IPS-NIHi7 (cell line): ENCODE measurements around the gene ERP44.
"Not testable (repeated sequence)": the region's sequence is repeated elsewhere in the genome, so short reads cannot be mapped to it uniquely, and the experiment has no call there.

Experiments
- DNase-seq: peaks from one replicate; pipeline ENCODE4 v3.0.0; 2012; ENCODE audit warnings: mixed read lengths; ENCODE audit errors: extremely low spot score

ERP44 gene

DNA sequence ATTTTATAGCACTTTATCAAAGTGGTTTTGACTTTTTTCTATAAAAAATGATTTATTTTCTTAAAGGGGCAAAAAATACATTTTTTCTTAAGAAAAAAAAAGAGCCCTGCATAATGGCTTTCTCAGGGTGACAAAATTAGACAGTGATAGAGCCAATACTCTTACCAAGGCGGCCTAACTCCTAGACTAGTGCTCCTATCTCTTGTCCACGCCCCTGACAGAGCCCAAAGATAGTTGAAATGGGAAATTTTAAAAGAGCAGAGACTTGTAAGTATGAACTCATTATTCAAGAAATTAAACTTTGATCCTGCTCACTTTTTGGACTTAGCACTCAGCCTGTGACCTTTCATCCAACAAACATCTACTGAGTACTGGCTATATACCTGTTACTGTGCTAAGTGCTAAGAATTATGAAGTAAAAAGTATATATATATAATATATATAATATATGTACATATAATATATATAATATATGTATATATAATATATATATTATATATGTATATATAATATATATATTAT, 1.4 kb upstream of the ERP44 start:
- DNase-seq: no peak

DNA sequence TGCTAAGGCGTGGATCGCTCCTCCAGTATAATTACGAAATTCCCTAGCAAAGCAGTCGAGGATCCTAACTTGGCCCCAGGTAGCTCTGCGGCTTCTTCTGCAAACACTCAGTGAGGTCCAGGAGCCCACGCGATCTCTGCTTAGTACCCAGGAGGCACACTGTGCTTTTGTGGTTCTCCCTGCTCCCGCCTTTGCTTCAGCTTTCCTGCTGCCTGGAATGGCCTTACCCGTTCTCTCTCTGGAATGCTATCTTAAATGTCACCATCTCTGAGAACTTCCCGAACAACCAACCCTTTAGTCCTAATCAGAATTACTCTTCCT, 882 bp upstream of the ERP44 start:
- peak; percentile 22 for DNase-seq

DNA sequence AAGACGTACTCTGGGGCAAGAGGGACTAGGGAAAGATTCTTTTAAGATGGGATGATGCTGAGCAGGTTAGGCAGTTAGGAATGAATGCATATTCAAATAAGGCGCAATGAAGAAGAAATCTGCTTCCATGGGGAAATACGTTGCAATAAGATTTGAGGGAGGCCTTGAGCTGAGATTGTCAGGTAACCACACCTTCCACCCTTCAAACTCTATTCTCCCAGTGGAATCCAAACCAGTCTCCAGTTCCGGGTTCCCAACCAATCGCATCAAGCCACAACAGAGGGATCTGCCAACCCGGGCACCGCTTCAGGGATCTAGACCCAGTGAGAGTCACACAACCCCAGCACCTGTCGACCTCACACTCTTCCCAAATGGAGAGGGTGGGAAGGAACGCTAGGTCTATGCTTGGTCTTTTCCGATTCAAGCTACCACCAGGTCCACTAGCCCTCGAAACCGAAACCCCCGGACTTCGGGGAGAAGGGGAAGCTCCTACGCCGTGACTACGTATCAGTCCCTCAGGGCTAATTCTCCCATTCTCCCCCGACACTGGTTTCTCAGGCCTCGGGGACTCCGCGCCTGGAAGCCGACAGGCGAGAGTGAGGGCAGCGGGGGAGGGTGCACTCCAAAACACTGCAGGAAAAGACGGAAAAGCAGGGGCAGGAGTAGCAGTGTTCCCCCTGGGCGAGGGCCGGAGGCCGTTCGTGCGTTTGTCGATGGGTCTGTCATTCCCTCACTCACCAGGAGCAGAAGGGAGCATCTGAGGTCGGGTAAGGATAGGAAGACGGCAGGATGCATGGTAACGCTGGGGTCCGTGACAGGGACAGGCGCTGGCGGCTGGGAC, 534 bp downstream of the ERP44 start:
- peak; percentile 80 for DNase-seq

DNA sequence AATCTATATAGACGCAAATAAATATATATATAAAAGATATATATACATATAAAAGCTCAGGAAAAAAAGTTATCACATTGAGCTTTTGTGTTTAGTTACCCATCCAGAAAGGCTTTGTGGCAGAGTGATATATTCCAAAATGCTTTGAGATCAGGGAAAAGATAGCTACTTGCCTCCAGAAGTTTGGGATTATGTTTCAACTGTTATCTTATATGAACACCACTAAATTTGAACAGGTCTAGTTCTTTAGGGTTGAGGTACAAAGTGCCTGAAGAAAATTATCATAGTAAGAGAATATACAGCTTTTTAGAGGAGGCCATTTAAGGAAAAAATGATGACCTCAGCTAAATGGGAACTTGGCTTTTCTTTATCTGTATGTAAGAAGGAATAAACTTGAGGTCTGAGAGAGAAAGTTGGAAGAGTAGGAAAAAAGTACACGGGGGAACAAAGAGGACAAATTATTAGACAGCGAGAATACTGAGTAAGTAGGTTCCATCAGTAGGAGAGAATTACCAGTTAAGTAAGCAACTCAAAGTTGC, 2.4 kb downstream of the ERP44 start:
- DNase-seq: no peak

DNA sequence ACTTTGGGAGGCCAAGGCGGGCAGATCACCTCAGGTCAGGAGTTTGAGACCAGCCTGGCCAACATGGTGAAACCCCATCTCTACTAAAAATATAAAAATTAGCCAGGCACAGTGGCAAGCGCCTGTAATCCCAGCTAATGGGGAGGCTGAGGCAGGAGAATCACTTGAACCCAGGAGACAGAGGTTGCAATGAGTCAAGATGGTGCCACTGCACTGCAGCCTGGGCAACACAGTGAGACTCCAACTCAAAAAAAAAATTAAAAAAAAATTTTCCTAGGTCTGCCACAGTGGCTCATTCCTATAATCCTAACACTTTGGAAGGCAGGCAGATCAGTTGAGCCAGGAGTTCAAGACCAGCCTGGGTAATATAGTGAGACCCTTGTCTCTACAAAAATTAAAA, 4.4 kb downstream of the ERP44 start:
- DNase-seq: not testable (repeated sequence)

DNA sequence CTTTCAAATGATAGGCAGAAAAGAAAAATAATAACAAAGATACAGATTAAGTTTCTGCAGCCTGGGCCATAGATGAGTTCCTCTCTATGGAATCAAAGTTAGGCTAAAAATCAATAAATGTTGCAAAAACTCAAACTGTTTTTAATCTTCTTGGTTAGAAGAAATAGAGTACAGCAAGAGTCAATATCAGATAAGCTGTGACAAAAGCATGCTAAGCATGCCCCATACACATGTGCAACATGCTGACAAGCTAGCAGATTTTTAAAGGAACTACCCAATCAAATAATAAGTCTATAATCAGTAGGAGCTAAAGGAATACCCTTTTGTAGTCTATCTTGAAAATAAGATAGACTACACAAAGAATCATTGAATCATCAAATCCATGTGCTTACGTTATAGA, 6.7 kb downstream of the ERP44 start:
- DNase-seq: no peak

DNA sequence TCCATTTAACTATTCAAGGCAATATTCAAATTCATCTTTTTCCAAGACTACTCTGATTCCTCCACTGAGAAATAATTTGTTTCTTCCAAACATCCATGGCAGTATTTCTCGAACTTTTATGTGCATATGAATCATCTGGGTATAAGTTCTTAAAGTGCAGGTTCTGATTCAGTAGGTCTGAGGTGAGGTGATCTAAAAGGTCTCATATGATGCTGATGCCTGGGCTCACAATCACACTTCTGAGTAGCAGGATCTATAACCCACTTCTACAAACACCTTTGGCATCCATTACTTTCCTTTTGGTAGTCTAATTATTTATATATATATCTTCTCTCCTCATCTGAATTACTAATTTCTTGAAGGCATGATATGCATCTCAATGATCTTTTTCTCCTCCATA, 7.2 kb downstream of the ERP44 start:
- DNase-seq: no peak

DNA sequence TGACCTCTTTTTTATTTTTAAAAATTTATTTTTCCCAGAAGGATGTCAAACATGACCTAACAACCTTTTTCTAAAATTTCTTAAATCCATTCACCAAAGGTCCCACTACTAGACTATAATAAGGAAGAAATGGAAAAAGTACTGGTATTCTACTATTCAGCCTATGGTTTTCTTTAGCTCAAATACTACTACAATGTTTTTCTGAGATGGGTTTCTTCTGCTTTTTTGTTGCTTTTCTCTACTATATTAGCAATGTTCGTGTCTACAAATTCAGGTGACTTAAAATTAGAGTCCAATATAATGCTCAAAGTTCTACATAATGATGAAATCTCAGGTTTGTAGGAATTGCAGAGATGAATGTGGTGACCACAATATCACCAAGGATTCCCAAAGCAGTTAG, 7.9 kb downstream of the ERP44 start:
- no peak for DNase-seq

DNA sequence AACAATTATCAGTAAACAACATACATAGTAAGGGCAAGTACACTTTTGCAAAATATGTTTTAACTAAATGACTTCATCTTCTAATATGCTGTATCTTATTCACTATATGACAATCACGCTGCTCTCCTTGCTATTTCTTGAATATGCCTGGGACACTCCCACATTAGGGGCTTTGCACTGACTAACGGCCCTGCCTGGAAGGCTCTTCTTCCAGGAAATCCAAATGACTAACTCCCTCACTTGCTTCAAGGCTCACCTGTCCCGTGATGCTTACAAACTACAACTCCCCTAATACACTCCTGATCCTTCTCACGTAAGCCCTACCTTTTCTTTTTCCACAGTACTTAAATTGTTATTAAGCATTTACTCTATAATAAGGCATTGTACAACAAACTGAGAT, 10.6 kb downstream of the ERP44 start:
- peak; percentile 11 for DNase-seq

DNA sequence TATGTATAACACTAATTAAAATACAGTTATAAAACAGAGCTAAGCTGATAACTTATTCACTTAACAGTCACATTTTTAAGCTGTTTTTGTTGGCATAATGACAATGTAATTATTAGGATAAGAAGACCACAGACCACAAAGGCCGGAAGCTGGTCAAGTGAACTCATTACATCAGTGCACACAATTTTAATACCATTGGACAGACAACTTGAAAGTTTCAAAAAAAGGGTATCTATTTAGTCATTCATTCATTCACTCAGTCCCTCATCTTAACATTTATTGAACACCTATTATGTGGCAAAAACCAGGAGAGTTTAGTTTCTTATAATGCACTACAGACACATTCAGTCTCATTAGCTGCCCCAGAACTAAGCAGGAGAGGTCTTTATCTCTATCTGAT, 11.6 kb downstream of the ERP44 start:
- DNase-seq: no peak

DNA sequence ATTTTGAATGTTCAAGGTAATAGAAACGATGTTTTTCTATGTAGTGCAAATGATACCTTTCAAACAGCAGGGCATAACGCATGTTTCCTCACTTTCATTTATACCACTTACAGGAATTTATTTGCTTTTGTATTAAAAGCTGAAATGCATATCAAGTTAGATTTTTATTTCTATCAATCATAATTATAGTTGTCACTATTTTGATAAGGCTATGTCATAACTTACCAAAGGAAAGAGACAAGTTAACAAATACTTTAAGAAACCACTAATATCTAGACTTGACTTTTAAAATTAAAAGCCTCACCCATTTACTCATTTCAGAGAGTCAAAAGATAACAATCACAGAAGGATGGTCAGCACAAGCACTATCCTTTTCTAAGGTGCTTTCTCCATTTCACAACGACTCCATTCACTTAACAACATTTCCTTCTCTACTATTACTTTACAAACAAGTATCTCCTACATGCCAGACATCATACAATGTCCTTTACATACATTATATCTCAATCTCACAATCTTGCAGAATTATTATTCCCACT, 12.6 kb downstream of the ERP44 start:
- no peak for DNase-seq

DNA sequence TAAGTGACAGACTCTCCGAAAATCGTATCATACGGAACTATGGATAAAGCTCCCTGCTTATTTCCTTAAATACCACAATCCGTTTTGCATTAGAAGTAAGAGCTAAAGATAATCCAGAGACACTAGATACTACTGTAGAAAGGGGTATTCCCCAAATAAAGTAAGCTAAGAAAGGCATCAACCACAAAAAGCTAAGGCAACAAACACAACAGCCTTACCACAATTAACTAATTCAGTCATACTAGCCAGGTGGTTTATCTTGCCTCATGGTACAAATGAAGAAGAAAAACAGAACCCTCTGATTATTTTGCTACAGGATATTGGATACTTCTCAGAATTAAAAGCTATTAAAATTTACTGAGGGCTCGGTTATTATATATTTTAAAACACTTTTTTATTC, 14.1 kb downstream of the ERP44 start:
- DNase-seq: no peak

DNA sequence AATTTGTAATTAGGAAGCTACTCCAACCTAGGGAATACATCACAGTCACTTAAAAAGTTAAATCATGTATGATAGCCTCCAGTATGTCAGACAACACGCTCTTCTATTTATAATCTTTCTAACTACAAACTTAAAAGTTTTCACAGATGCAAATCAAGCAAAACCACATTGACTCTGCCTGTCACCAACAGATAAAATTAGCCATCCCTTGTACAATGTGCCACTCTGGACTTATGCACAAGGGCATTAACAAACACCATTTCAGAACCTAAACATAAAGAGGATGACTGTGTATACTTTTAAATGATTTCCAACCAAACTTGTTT, 14.7 kb downstream of the ERP44 start:
- no peak for DNase-seq

DNA sequence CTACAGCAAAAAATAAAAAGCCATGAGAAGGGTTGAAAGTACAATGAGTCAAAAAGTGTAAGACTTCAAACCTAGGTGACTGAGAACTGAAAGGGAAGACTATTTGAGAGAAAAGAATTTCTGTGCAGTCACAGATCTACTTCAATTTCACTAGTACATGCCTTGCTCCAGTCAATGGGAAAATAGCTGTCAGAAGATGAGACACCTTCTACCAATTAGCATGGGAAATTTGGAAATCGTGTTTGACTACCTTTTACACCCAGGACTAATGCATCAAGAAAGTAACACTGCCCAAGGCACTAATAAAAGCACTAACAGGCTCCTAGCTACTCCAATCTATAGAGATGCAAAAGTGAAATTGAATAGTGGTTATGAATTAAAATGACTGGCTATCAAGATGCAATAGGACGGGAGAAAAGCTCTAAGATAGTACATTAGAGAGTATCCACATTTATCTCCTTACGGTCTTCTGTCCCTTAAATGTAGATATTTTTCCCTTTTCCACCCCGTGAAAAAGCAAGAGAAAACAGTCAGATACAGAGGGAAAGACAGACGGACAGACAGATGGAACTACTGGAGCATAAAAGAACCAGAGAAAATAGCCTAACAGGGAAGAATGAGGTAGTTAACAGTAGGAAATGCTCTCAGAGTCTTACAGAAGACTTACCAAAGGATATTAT, 15.2 kb downstream of the ERP44 start:
- DNase-seq: no peak

DNA sequence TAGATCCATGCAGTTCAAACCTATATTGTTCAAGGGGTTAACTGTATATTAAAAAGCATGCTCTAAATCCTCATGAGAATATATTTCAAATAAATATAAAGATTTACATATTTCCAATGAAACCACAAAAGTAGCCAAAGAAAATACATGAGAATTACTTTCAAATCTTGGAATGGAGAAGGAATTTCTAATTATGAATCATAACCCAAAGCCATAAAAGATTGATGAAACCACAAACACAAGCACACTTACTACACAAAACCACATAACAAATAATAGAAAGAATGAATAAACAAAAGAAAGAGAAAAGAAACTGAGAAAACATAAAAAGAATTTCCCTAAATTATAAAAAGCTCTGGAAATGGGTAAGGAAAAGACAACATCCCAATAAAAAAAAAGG, 16.0 kb downstream of the ERP44 start:
- DNase-seq: no peak

DNA sequence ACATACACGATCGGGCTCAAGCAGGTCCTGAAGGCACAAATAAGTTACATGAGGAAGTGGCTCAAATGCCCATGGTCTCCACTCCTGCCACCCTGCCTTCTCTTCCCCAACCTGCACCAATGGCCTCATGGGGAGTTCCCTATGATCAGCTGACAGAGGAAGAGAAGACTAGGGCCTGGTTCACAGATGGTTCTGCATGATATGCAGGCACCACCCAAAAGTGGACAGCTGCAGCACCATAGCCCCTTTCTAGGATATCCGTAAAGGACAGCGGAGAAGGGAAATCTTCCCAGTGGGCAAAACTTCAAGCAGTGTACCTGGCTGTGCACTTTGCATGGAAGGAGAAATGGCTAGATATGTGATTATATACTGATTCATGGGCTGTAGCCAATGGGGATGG, 22.5 kb downstream of the ERP44 start:
- DNase-seq: not testable (repeated sequence)

DNA sequence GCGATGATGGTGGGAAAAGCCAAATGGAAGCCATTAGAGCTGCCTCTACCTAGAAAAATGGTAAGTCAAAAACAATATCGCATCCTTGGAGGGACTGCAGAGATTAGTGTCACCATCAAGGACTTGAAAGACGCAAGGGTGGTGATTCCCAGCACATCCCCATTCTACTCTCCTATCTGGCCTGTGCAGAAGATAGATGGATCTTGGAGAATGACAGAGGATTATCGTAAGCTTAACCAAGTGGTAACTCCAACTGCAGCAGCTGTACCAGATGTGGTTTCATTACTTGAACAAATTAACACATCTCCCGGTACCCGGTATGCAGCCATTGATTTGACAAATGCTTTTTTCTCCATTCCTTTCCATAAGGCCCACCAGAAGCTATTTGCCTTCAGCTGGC, 23.8 kb downstream of the ERP44 start:
- DNase-seq: no peak

DNA sequence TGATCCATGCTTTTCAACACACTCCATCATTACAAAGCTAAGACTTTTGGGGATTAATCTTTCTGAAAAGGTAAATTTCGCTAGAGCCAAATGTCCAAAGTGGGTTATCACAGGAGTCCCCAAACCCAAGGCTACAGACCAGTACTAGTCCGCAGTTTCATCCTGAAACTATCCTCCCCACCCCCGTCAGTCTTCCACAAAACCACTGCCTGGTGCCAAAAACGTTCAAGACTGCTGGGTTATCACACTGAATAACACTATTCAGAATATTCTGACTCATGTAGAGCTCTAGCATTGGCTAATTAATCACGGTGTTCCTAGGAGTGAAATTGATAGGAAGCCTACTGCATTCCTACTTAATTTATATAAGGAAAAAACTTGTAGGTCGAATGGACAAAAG, 24.7 kb downstream of the ERP44 start:
- no peak for DNase-seq

DNA sequence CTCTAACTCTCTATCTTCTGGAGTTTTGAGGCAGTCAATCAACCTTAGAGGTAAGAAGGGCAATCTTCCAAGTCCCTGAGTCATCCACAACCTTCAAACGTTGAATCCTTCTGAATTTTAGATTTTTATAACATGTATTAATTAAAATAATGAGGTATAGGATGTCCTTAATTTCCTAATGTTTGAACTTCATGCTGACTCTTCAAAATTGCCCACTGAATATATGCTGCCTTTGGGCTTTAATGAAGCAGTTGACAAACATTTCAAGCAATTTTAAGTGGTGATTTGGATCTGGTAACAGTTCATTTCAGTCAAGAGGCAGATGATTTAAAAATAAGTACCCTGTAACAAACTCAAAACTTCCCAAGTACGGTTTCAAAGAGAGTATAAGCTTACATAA, 26.0 kb downstream of the ERP44 start:
- DNase-seq: no peak

DNA sequence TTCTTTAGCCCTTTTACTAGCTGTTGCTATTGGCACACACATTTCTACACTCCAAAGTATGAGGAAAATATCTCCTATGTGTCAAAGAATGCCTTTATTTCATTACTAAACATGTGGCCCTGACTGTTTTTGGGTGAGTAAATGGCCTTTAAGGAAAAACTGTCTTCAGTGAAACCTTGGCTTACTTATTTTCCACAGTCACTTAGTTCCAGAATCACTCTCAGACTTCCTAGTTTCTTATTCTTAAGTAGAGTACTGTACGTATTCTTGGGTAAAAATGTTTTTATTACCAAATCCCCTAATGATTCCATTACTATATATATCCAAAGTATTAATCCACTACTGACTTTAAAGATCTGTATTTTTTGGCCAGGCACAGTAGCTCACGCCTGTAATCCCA, 27.5 kb downstream of the ERP44 start:
- DNase-seq: no peak

DNA sequence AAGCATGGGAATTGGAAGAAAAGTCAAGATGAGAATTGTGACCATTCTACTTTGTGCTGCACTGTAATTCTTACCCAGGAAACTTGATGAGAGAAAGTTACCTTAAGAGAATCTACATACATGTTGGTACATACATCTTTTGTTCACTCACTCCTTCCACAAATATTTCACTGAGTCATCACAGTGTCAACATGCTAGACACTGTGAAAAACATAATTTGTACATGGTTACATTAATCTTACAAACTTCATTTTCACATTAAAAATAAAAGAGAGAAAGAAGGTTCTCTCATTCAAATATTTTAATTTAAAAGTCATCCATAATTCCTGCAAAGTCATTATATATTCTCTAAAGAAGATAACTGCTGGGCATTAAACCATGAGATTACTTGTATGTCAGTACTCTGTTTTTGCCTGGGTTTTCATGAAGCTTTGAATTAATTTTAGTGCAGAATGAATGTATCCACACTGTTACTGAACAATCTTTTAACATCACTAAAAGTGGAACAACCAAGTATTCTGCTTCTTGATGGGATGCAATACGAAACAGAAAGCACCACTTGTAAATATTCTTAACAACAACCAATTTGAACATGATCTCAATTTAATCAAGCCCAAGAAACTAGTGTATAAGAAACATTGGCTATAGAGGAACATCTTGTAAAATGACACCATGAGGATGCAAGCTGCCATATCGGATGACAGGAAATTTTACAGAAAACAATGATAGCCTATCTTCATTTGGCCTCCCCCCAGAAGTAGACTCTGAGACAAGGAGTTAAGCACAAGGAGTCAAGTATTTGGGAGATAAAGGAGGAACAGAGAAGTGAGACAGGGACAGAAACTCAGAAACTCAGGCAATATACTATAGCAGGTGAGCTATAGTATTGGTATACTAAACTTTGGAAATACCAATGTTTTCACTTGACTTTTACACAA, 28.4 kb downstream of the ERP44 start:
- DNase-seq: no peak

DNA sequence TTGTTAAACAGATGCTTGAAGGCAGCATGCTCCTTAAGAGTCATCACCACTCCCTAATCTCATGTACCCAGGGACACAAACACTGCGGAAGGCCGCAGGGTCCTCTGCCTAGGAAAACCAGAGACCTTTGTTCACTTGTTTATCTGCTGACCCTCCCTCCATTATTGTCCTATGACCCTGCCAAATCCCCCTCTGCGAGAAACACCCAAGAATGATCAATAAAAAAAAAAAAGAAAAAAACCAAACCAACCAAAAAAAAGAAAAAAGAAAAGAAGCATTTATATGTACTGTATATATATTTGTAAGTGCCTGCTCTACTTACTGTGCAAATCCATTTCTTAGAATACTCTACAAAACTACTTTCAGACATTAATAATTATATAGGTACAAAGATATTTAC, 29.7 kb downstream of the ERP44 start:
- DNase-seq: not testable (repeated sequence)
